ENCODE data around the gene ZFYVE27. TPM values are rescaled to one million over a fixed set of nuclear protein-coding genes. Genes with fewer than 3 reads are reported as not detected.

Gene ZFYVE27
- total and polyA plus RNA-seq, 4 donors = 21.1 to 33.9 (median 26.8) TPM

DNA sequence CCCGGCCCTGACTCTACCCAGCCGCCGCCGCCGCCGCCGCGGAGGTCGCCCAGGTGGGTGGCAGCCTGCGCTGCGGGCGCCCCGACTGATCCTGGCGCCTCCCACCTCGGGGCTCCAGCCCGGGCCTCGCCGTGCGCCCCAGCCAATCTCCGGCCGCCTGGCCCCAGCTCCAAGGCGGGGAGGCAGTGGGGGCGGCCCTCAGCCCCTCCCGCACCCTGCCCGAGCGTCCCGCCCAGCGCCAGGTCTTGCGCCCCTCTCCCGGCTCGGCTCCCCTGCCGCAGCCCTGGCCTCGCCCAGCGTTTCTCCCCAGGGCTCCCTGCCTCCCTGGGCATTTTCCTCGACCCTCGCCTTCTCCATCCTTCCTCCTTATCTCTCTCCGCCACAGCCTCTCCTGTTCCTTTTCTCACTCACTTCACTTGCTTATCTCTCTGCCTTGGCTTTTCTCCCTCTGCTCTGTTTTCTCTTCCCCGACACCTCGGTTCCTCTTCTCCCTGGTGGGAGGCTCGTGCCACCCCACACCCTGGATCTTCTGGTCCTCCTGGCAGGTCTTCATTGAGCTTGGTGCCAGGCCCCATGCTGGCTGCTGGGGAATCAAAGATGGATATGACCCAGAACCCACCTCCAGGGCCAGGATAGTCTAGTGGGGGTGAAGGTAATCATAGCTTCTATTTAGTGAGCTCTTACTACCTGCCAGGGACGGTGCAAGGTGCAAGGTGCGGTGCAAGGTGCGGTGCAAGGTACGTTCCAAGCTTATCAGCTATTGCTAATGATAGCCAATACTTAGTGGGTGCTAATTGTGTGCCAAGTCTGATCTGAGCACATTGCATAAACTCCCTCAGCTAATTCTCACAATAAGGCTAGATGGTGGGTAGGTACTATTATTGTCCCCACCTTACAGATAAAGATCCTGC lies 35.2 kb downstream of the ZFYVE27 start, which contains the start of gene SFRP5:
TSS of gene SFRP5 (minus strand) at position 87 of the 911 bp plus-strand sequence. CDS start 166 bp downstream, outside the sequence.
- ATAC-seq (ENCODE audit: insufficient read depth, low FRiP score) (no peak), DNase-seq (no peak)
- Histone ChIP-seq H3K9ac (ENCODE audit: insufficient read depth in 1 of 2, low read length in 2 of 2) (no peak within 1 kb of the TSS), H3K27me3 (ENCODE audit: control insufficient read depth in 3 of 3, insufficient read depth in 3 of 3, low read length in 2 of 3) (peaks cover 14 to 37% (median 29%) of the 10 kb centered on the region in 3 donors), H3K27ac (ENCODE audit: low read depth in 1 of 2, low read length in 1 of 2) (no peak within 1 kb of the TSS), H3K4me3 (no peak within 1 kb of the TSS), H3K4me1 (ENCODE audit: control insufficient read depth in 5 of 5, insufficient read depth in 5 of 5, low read length in 5 of 5) (peaks cover 0 to 5% (median 0%) of the 10 kb centered on the region in 5 donors), H3K9me3 (ENCODE audit: control insufficient read depth in 4 of 4, insufficient read depth in 3 of 4, low read length in 3 of 4) (no peaks in the 10 kb centered on the region), H3K36me3 (ENCODE audit: control insufficient read depth in 4 of 4, insufficient read depth in 4 of 4, low read length in 4 of 4) (no peaks in the 10 kb centered on the region)
- TF ChIP-seq, protein P1, sequence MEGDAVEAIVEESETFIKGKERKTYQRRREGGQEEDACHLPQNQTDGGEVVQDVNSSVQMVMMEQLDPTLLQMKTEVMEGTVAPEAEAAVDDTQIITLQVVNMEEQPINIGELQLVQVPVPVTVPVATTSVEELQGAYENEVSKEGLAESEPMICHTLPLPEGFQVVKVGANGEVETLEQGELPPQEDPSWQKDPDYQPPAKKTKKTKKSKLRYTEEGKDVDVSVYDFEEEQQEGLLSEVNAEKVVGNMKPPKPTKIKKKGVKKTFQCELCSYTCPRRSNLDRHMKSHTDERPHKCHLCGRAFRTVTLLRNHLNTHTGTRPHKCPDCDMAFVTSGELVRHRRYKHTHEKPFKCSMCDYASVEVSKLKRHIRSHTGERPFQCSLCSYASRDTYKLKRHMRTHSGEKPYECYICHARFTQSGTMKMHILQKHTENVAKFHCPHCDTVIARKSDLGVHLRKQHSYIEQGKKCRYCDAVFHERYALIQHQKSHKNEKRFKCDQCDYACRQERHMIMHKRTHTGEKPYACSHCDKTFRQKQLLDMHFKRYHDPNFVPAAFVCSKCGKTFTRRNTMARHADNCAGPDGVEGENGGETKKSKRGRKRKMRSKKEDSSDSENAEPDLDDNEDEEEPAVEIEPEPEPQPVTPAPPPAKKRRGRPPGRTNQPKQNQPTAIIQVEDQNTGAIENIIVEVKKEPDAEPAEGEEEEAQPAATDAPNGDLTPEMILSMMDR (IDR thresholded peaks at IDR 0.05; ENCODE audit: control extremely low read depth, extremely low read depth) = no peak
- WGBS, 2 donors = 9 to 18% methylated on average over 26 to 44 of the region's 44 CpGs

DNA sequence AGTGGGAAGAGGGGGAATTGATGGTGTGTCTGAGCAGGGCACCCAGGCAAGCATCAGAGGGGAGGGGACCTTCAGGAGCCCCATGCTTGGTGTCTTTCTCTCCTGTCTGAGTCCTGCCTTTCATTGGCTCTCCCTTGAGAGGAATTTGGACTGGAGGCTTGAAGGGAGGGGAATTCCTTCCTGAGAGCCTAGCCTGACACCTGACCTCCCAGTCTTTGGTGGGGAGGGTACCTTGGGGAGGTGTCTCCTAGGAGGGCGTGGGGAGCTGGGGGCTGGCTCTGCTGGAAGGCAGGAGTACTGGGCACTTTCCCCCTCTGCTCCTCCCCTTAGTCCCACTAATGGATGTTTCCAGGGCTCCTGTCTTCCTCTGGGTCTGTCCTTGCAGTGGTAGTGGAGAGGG lies 36.2 kb downstream of the ZFYVE27 start:
- 57 to 58% methylated on average over 1 of the region's 1 CpG for WGBS, 2 donors
- no peak overlapping the region for H3K4me3 ChIP-seq
- H3K36me3 ChIP-seq (ENCODE audit: control insufficient read depth in 4 of 4, insufficient read depth in 4 of 4, low read length in 4 of 4) = no peaks in the 10 kb centered on the region
- ATAC-seq (ENCODE audit: insufficient read depth, low FRiP score) = no peak
- H3K9me3 ChIP-seq (ENCODE audit: control insufficient read depth in 4 of 4, insufficient read depth in 3 of 4, low read length in 3 of 4) = no peaks in the 10 kb centered on the region
- H3K27me3 ChIP-seq (ENCODE audit: control insufficient read depth in 3 of 3, insufficient read depth in 3 of 3, low read length in 2 of 3) = peaks cover 14 to 37% (median 29%) of the 10 kb centered on the region in 3 donors
- H3K9ac ChIP-seq (ENCODE audit: insufficient read depth in 1 of 2, low read length in 2 of 2) = no peak overlapping the region
- peaks cover 0 to 5% (median 0%) of the 10 kb centered on the region in 5 donors for H3K4me1 ChIP-seq (ENCODE audit: control insufficient read depth in 5 of 5, insufficient read depth in 5 of 5, low read length in 5 of 5)
- TF ChIP-seq, protein P1 (IDR thresholded peaks at IDR 0.05; ENCODE audit: control extremely low read depth, extremely low read depth) = no peak
- no peak for DNase-seq
- no peak overlapping the region for H3K27ac ChIP-seq (ENCODE audit: low read depth in 1 of 2, low read length in 1 of 2)

DNA sequence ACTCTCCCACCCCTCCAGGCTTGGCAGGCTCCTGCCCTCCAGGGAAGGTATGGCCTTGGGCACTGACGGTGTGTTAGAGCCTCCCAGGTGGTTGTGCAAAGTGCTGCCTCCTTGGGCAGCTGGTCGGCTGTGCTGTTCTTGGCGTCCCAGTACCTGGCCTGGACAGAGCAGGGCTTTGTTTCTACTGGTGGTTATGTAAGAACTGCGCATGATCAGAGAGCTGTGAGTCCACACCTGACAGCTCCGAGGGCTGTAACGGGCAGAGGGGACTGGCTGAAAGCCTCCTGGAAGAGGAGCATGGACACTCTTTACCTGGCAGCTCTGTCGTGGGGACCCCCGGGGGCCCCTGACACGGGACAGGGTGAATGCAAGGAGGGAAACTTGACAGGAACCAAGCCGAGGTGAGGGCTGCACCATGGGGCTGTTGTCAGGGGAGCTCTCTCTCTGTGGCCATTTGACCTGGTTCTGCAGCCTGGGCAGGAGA lies 37.9 kb downstream of the ZFYVE27 start:
- Histone ChIP-seq H3K36me3 (ENCODE audit: control insufficient read depth in 4 of 4, insufficient read depth in 4 of 4, low read length in 4 of 4) (no peaks in the 10 kb centered on the region), H3K27me3 (ENCODE audit: control insufficient read depth in 3 of 3, insufficient read depth in 3 of 3, low read length in 2 of 3) (peaks cover 14 to 30% (median 26%) of the 10 kb centered on the region in 3 donors), H3K4me1 (ENCODE audit: control insufficient read depth in 5 of 5, insufficient read depth in 5 of 5, low read length in 5 of 5) (peaks cover 0 to 5% (median 0%) of the 10 kb centered on the region in 5 donors), H3K4me3 (no peak overlapping the region), H3K27ac (ENCODE audit: low read depth in 1 of 2, low read length in 1 of 2) (no peak overlapping the region), H3K9ac (ENCODE audit: insufficient read depth in 1 of 2, low read length in 2 of 2) (no peak overlapping the region), H3K9me3 (ENCODE audit: control insufficient read depth in 4 of 4, insufficient read depth in 3 of 4, low read length in 3 of 4) (no peaks in the 10 kb centered on the region)
- TF ChIP-seq, protein P1 (IDR thresholded peaks at IDR 0.05; ENCODE audit: control extremely low read depth, extremely low read depth) = no peak
- WGBS, 2 donors = 54 to 80% methylated on average over 10 of the region's 10 CpGs
- ATAC-seq (ENCODE audit: insufficient read depth, low FRiP score) (no peak), DNase-seq (no peak)
